Thyroid gland (tissue), 4 donors: ENCODE results near the gene FOXP1.

Experiments
- CTCF ChIP-seq, 6 experiments: fragments of 200-600 bp in 3 of 6; fragments of 450-650 bp in 3 of 6; sonication (generic) in 3 of 6; IDR thresholded peaks; one replicate each; pipeline ENCODE4 v1.5.1; 2016 to 2019; ENCODE audit warnings: antibody characterized with exemption in 6 of 6, mild to moderate bottlenecking in 2 of 6, inconsistent platforms in 1 of 6, moderate library complexity in 1 of 6
- POLR2A ChIP-seq, 2 donors: fragments of 450-650 bp; IDR thresholded peaks; one replicate each; pipeline ENCODE4 v1.6.1; 2017; ENCODE audit warnings: antibody characterized with exemption in 2 of 2, mild to moderate bottlenecking in 2 of 2, moderate library complexity in 1 of 2

GRCh38 chr3:71294919-71295318 lies 288.6 kb downstream of the FOXP1 start:
- TF ChIP-seq POLR2A (IDR thresholded peaks at IDR 0.05) (no peak), CTCF (IDR thresholded peaks at IDR 0.05) (no peak)
